Transverse colon (tissue), 4 donors: ENCODE results near the gene FBXO21.

Experiments
- EP300 ChIP-seq: sonication (generic); formaldehyde crosslinking; IDR thresholded peaks from one replicate; pipeline ENCODE4 v1.6.1; 2017; ENCODE audit warnings: antibody characterized with exemption, low read depth
- POLR2A ChIP-seq: fragments of 450-650 bp; IDR thresholded peaks from one replicate; pipeline ENCODE4 v1.6.1; 2016; ENCODE audit warnings: antibody characterized with exemption, mild to moderate bottlenecking, moderate library complexity
- POLR2AphosphoS5 ChIP-seq, 3 donors: sonication (generic); formaldehyde crosslinking; IDR thresholded peaks; one replicate each; pipeline ENCODE4 v1.6.1; 2016; ENCODE audit warnings: antibody characterized with exemption in 3 of 3
- TF ChIP-seq, protein P1 (sequence below), 5 experiments: fragments of 200-600 bp in 3 of 5; fragments of 450-650 bp in 2 of 5; sonication (generic) in 3 of 5; IDR thresholded peaks; 1 replicate in 2 of 5; 2 replicates in 3 of 5; pipeline ENCODE4 v1.5.1; 2016 to 2017; ENCODE audit warnings: antibody characterized with exemption in 5 of 5, inconsistent platforms in 3 of 5, mild to moderate bottlenecking in 2 of 5, moderate library complexity in 1 of 5

DNA sequence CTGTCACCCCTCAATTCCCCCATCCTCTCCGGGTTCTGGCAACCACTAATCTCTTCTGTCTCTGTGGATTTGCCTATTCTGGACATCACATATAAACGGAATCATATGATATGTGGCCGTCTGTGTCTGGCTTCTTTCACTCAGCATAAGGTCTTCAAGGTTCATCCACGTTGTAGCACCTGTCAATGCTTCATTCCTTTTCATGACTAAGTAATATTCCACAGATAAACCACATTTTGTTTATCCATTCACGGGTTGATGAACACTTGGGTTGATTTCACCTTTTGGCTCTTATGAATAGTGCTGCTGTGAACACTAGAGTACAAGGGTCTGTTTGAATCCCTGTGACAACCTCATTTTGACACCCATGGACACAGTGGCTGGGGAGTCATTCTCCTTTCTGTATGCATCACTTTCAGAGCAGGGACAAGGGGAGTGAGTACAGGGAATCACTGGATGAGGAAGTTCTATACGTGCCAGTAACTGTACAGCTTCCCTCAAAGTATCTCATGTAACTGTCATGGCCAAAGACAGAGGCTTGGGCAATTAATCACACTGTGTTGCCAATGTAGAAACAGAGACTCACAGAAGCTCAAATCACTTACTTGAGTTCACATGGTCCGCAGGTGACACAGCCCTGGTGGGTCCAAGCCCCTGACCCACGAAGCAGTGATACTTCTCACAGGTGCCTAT is 80.2 kb downstream of the FBXO21 start:
- TF ChIP-seq, protein P1, sequence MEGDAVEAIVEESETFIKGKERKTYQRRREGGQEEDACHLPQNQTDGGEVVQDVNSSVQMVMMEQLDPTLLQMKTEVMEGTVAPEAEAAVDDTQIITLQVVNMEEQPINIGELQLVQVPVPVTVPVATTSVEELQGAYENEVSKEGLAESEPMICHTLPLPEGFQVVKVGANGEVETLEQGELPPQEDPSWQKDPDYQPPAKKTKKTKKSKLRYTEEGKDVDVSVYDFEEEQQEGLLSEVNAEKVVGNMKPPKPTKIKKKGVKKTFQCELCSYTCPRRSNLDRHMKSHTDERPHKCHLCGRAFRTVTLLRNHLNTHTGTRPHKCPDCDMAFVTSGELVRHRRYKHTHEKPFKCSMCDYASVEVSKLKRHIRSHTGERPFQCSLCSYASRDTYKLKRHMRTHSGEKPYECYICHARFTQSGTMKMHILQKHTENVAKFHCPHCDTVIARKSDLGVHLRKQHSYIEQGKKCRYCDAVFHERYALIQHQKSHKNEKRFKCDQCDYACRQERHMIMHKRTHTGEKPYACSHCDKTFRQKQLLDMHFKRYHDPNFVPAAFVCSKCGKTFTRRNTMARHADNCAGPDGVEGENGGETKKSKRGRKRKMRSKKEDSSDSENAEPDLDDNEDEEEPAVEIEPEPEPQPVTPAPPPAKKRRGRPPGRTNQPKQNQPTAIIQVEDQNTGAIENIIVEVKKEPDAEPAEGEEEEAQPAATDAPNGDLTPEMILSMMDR (IDR thresholded peaks at IDR 0.05): no peak
- no peak for TF ChIP-seq EP300
- TF ChIP-seq POLR2A: no peak
- no peak for TF ChIP-seq POLR2AphosphoS5 (IDR thresholded peaks at IDR 0.05)
